NCI-H1436 (cell line): ENCODE data around the gene STRA8.

ENCODE experiments used
- DNase-seq: peaks from one replicate; lab custom pipeline; 2025; lab: John Stamatoyannopoulos, UW

Gene STRA8

GRCh38 chr7:135239263-135239662, 5.6 kb downstream of the STRA8 start:
- DNase-seq = no peak

- DNase-seq = no peak
These were observed 6.8 kb downstream of the STRA8 start for GRCh38 chr7:135240441-135240840.

- no peak for DNase-seq
These were observed 8.6 kb downstream of the STRA8 start for GRCh38 chr7:135242096-135242684.

- DNase-seq = no peak
These were observed 11.9 kb downstream of the STRA8 start for GRCh38 chr7:135245226-135246190.

- no peak for DNase-seq
These were observed 12.7 kb downstream of the STRA8 start for GRCh38 chr7:135246191-135246825.

GRCh38 chr7:135247746-135248471, 14.3 kb downstream of the STRA8 start:
- no peak for DNase-seq

- DNase-seq = no peak
These were observed 14.9 kb downstream of the STRA8 start for GRCh38 chr7:135248546-135248945.

- DNase-seq = no peak
These were observed 18.1 kb downstream of the STRA8 start for GRCh38 chr7:135251496-135252391.

GRCh38 chr7:135253851-135254771, 20.5 kb downstream of the STRA8 start:
- DNase-seq = no peak

GRCh38 chr7:135257790-135258189, 24.2 kb downstream of the STRA8 start:
- DNase-seq = no peak

GRCh38 chr7:135258585-135258984, 24.9 kb downstream of the STRA8 start:
- no peak for DNase-seq

- no peak for DNase-seq
These were observed 26.1 kb downstream of the STRA8 start for GRCh38 chr7:135259702-135260101.

- DNase-seq = no peak
These were observed 26.8 kb downstream of the STRA8 start for GRCh38 chr7:135260470-135260869.

- no peak for DNase-seq
These were observed 27.5 kb downstream of the STRA8 start for GRCh38 chr7:135260930-135261721.

GRCh38 chr7:135262623-135263320, 29.1 kb downstream of the STRA8 start:
- DNase-seq = peak; percentile 8

- DNase-seq = no peak
These were observed 29.8 kb downstream of the STRA8 start for GRCh38 chr7:135263321-135263970.

- DNase-seq = no peak
These were observed 32.0 kb downstream of the STRA8 start for GRCh38 chr7:135265637-135266036.

GRCh38 chr7:135269921-135270320, 36.3 kb downstream of the STRA8 start:
- DNase-seq = no peak
